ENCODE results near the gene IER3. TPM values are rescaled to one million over a fixed set of nuclear protein-coding genes. Genes with fewer than 3 reads are reported as not detected.

IER3 gene
- total and polyA plus RNA-seq, 8 donors, result 16.5 to 187 (median 113) TPM

GRCh38 chr6:30774701-30775100 lies 30.4 kb upstream of the IER3 start:
- Histone ChIP-seq H3K36me3 (no peaks in the 10 kb centered on the region), H3K4me1 (peaks cover 22 to 45% (median 35%) of the 10 kb centered on the region in 4 donors), H3K4me3 (no peak overlapping the region), H3K9me3 (no peaks in the 10 kb centered on the region), H3K27ac (peak overlapping the region in 1 of 5 donors; percentile 39), H3K27me3 (no peaks in the 10 kb centered on the region)
- TF ChIP-seq CTCF (IDR thresholded peaks at IDR 0.05) (no peak), EP300 (IDR thresholded peaks at IDR 0.05) (no peak), POLR2A (IDR thresholded peaks at IDR 0.05) (no peak), POLR2AphosphoS5 (IDR thresholded peaks at IDR 0.05) (no peak)
- DNase-seq, result no peak
- 68 to 83% (median 78%) methylated on average over 8 of the region's 8 CpGs for WGBS, 5 donors
- intact Hi-C loops (cut with DNase I; ENCODE audit: low total_unique reads), result no loop called here

GRCh38 chr6:30770592-30770991 lies 26.2 kb upstream of the IER3 start:
- Histone ChIP-seq H3K27me3 (no peaks in the 10 kb centered on the region), H3K4me1 (peaks cover 16 to 29% (median 23%) of the 10 kb centered on the region in 4 donors), H3K36me3 (no peaks in the 10 kb centered on the region), H3K27ac (peak overlapping the region in 2 of 5 donors; percentile 80), H3K9me3 (no peaks in the 10 kb centered on the region), H3K4me3 (no peak overlapping the region)
- WGBS, 5 donors, result 89 to 96% (median 91%) methylated on average over 3 of the region's 3 CpGs
- no peak for TF ChIP-seq EP300 (IDR thresholded peaks at IDR 0.05)
- no peak for TF ChIP-seq POLR2A (IDR thresholded peaks at IDR 0.05)
- TF ChIP-seq CTCF (IDR thresholded peaks at IDR 0.05), result no peak
- intact Hi-C loops (cut with DNase I; ENCODE audit: low total_unique reads), result no loop called here
- DNase-seq, result no peak

- H3K27ac ChIP-seq, result peak overlapping the region in 3 of 5 donors; percentile 71 to 80 (median 80)
- TF ChIP-seq POLR2AphosphoS5 (IDR thresholded peaks at IDR 0.05) (no peak), EP300 (IDR thresholded peaks at IDR 0.05) (no peak), CTCF (IDR thresholded peaks at IDR 0.05) (no peak), POLR2A (IDR thresholded peaks at IDR 0.05) (no peak)
- intact Hi-C loops (cut with DNase I; ENCODE audit: low total_unique reads), result no loop called here
- H3K4me3 ChIP-seq, result no peak overlapping the region
- H3K27me3 ChIP-seq, result no peaks in the 10 kb centered on the region
- WGBS, 5 donors, result 74 to 87% (median 76%) methylated on average over 5 of the region's 5 CpGs
- peaks cover 16 to 30% (median 23%) of the 10 kb centered on the region in 4 donors for H3K4me1 ChIP-seq
- no peak for DNase-seq
- no peaks in the 10 kb centered on the region for H3K9me3 ChIP-seq
- no peaks in the 10 kb centered on the region for H3K36me3 ChIP-seq
Observed at GRCh38 chr6:30769853-30770524, 25.6 kb upstream of the IER3 start.

GRCh38 chr6:30769088-30769852 lies 24.9 kb upstream of the IER3 start:
- WGBS, 5 donors, result 19 to 39% (median 29%) methylated on average over 14 to 16 of the region's 16 CpGs
- DNase-seq, result peak; percentile 52 to 53
- no peak for TF ChIP-seq CTCF (IDR thresholded peaks at IDR 0.05)
- no peak for TF ChIP-seq POLR2A (IDR thresholded peaks at IDR 0.05)
- peak in 2 of 3 donors; percentile 21 to 60 for TF ChIP-seq POLR2AphosphoS5 (IDR thresholded peaks at IDR 0.05)
- TF ChIP-seq EP300 (IDR thresholded peaks at IDR 0.05), result no peak
- intact Hi-C loops (cut with DNase I; ENCODE audit: low total_unique reads), result no loop called here
- no peaks in the 10 kb centered on the region for H3K36me3 ChIP-seq
- H3K27ac ChIP-seq, result peak overlapping the region; percentile 15 to 80 (median 72)
- peaks cover 19 to 37% (median 27%) of the 10 kb centered on the region in 4 donors for H3K4me1 ChIP-seq
- H3K9me3 ChIP-seq, result no peaks in the 10 kb centered on the region
- H3K27me3 ChIP-seq, result no peaks in the 10 kb centered on the region
- H3K4me3 ChIP-seq, result no peak overlapping the region

Measured in stomach (tissue), 9 donors.